ENCODE measurements around the gene MYADM. TPM values are rescaled to one million over a fixed set of nuclear protein-coding genes. Genes with fewer than 3 reads are reported as not detected.

MYADM gene
- total RNA-seq, 1 donor from 2014 or later = 195 TPM

DNA sequence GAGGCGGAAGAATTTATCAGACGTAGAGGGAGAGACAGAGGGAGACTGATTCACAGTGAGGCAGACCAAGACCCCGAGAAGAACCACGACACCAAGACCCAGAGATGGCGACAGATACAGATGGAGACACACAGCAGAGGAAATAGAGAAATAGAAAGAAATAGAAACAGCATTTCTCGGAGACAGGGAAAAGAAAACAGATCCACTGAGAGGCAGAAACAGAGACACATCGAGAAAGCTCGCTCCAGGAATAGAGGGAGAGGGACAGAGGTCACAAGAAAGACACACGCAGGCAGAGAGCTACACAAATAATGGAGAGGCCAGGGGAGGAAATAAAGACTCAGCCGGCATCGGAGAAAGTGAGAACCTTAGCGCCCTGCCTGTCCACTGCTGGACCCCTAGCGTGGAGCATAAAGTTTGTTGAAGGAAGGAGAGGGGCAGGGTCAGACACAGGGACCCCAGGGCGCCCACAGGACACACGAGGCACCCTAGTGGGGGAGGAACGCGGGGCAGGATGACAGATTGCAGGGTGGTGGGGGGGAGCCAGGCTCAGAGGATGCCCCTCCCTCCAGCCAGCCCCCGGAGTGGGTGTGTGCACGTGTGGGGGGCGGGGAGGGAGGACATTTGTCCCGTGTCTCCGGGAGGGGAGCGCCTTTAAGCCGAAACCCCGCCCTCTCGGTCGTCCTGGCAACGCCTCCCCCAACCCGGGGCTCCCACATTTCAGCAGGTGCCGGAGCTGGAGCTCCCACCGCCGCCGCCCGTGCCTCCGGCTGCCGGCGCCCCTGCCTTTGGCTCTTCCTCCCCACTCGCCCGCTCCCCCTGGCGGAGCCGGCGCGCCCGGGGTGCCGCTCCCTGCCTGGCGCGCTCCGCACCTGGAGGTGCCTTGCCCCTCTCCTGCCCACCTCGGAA, 14.1 kb downstream of the MYADM start, which contains the start of gene PRKCG:
Gene PRKCG (plus strand): TSS at position 716 of the 909 bp plus-strand sequence. CDS start 298 bp downstream, outside the sequence.
- TF ChIP-seq, protein P1, sequence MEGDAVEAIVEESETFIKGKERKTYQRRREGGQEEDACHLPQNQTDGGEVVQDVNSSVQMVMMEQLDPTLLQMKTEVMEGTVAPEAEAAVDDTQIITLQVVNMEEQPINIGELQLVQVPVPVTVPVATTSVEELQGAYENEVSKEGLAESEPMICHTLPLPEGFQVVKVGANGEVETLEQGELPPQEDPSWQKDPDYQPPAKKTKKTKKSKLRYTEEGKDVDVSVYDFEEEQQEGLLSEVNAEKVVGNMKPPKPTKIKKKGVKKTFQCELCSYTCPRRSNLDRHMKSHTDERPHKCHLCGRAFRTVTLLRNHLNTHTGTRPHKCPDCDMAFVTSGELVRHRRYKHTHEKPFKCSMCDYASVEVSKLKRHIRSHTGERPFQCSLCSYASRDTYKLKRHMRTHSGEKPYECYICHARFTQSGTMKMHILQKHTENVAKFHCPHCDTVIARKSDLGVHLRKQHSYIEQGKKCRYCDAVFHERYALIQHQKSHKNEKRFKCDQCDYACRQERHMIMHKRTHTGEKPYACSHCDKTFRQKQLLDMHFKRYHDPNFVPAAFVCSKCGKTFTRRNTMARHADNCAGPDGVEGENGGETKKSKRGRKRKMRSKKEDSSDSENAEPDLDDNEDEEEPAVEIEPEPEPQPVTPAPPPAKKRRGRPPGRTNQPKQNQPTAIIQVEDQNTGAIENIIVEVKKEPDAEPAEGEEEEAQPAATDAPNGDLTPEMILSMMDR (IDR thresholded peaks at IDR 0.05; ENCODE audit: unreplicated experiment) = peak; percentile 51
- no peak within 1 kb of the TSS for H3K4me3 Mint-ChIP-seq
- DNase-seq (ENCODE audit: low spot score in 2 of 2, unreplicated experiment in 2 of 2) = peak; percentile 68 to 84

DNA sequence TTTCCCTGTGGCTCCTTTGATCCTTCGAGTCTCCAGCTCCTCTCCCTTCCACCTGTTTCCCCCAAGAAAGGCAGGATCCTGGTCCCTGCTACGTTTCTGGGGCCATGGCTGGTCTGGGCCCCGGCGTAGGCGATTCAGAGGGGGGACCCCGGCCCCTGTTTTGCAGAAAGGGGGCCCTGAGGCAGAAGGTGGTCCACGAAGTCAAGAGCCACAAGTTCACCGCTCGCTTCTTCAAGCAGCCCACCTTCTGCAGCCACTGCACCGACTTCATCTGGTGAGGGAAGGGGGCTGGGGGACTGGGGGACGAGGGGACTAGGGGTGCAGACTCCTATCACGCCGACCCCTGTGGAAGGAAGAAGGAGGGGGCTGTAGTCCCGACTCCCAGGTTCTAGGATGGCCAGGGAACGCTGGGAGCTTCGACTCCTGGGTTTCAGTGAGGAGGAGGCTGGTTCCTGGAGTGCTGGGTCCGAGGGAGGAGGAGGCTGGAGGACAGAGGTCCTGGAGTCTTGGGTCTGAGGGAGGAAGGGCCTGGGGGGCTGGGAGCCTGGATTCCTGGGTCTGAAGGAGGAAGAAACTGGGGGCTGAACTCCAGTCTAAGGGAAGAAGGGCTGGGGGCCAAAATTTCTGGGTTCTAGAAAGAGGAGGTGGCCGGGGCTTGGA, 14.8 kb downstream of the MYADM start:
- TF ChIP-seq, protein P1 (IDR thresholded peaks at IDR 0.05; ENCODE audit: unreplicated experiment) = no peak
- H3K9me3 Mint-ChIP-seq = no peaks in the 10 kb centered on the region
- H3K27me3 Mint-ChIP-seq (ENCODE audit: low read depth) = peaks cover 33% of the 10 kb centered on the region
- no peak overlapping the region for H3K4me3 Mint-ChIP-seq
- DNase-seq (ENCODE audit: low spot score in 2 of 2, unreplicated experiment in 2 of 2) = no peak
- H3K4me1 Mint-ChIP-seq = peaks cover 17% of the 10 kb centered on the region
- peak overlapping the region; percentile 62 for H3K27ac Mint-ChIP-seq
- no peaks in the 10 kb centered on the region for H3K36me3 Mint-ChIP-seq

More for the DNA sequence above, 14.1 kb downstream of the MYADM start, which contains the start of gene PRKCG:
- peak within 1 kb of the TSS; percentile 62 for H3K27ac Mint-ChIP-seq
- H3K36me3 Mint-ChIP-seq = peaks cover 4% of the 10 kb centered on the region
- H3K4me1 Mint-ChIP-seq = peaks cover 24% of the 10 kb centered on the region
- no peaks in the 10 kb centered on the region for H3K9me3 Mint-ChIP-seq
- H3K27me3 Mint-ChIP-seq (ENCODE audit: low read depth) = peaks cover 33% of the 10 kb centered on the region

DNA sequence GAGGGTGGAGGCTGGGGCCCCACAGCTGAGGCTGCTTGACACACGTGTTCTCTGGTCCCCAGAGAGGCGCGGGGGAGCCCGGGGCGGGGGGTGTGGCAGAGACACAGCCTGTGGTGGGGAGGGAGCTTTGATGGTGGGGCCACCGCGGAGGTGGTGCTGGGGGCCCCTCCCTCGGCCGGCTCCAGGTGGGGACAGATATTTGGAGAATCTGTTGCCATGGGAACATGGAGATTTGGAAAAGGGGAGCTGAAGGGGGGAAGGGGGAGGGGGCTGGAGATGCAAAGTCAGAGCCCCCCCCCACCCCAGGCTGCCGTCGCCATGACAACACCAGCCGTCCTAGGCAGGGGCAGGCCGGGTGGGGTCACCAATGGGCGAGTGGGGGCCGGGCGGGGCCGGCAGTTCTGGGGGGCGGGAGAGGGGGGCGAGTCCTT, 15.6 kb downstream of the MYADM start:
- TF ChIP-seq, protein P1 (IDR thresholded peaks at IDR 0.05; ENCODE audit: unreplicated experiment) = no peak
- Mint-ChIP-seq H3K27me3 (ENCODE audit: low read depth) (peaks cover 37% of the 10 kb centered on the region), H3K9me3 (no peaks in the 10 kb centered on the region), H3K4me3 (peak overlapping the region; percentile 53), H3K4me1 (peaks cover 16% of the 10 kb centered on the region), H3K36me3 (no peaks in the 10 kb centered on the region), H3K27ac (no peak overlapping the region)
- DNase-seq (ENCODE audit: low spot score in 2 of 2, unreplicated experiment in 2 of 2) = no peak

DNA sequence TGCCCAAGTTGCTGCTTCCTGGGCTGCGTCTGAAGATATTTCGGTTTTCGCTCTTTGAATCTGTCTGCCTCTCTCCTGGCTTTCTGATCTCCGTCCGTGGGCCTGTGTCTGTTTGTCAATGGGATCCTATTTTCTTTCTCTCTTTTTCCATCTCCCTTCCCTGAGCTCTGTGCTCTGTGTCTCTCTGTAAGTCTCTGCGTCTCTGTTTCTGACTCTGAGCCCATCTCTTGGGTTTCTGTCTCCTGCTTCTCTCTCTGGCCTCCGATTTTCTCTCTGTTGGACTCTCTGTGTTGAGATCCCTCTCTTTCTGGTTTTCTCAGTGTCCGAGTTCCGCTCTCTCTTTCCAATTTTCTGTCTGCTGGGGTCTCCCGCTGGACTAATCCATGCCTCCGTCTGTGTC, 16.1 kb downstream of the MYADM start:
- no peaks in the 10 kb centered on the region for H3K9me3 Mint-ChIP-seq
- peaks cover 41% of the 10 kb centered on the region for H3K27me3 Mint-ChIP-seq (ENCODE audit: low read depth)
- no peak for DNase-seq (ENCODE audit: low spot score in 2 of 2, unreplicated experiment in 2 of 2)
- H3K4me3 Mint-ChIP-seq = peak overlapping the region; percentile 53
- H3K4me1 Mint-ChIP-seq = peaks cover 15% of the 10 kb centered on the region
- no peaks in the 10 kb centered on the region for H3K36me3 Mint-ChIP-seq
- TF ChIP-seq, protein P1 (IDR thresholded peaks at IDR 0.05; ENCODE audit: unreplicated experiment) = no peak
- H3K27ac Mint-ChIP-seq = no peak overlapping the region

DNA sequence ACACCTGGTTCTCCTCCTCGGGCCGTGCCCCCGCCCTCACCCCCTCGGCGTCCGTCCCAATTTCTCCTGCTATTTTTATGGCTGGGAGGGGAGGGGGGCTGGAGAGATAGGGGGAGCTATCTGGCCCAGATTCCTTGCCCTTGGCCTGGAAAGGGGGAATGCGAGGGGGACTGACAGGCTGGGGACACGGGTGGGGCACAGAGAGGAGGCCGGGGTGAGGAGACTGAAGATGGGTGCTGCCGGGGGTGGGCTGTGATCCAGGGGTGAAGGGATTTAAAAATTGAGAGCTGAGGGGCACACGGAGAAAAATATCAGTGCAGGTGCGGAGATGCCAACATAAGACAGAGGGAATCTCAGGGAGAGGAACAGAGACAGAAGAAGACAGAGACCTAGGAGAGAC, 16.6 kb downstream of the MYADM start:
- TF ChIP-seq, protein P1 (IDR thresholded peaks at IDR 0.05; ENCODE audit: unreplicated experiment) = no peak
- DNase-seq (ENCODE audit: low spot score in 2 of 2, unreplicated experiment in 2 of 2) = no peak
- Mint-ChIP-seq H3K27ac (no peak overlapping the region), H3K4me1 (peaks cover 10% of the 10 kb centered on the region), H3K27me3 (ENCODE audit: low read depth) (peaks cover 43% of the 10 kb centered on the region), H3K36me3 (no peaks in the 10 kb centered on the region), H3K4me3 (no peak overlapping the region), H3K9me3 (no peaks in the 10 kb centered on the region)

Measured in mesothelial cell of epicardium (in vitro differentiated cells).